OCI-LY1 (cell line): Measurements from ENCODE around the gene LAPTM5.
A peak's percentile ranks its signal among the peaks of the same experiment; 100 is the strongest.

Experiments
- H2AFZ ChIP-seq: fragments of 200-600 bp; sonication (generic), shearing (Covaris generic); 2 replicates; pipeline ENCODE4 v1.6.0; 2014; ENCODE audit warnings: antibody characterized with exemption, mild to moderate bottlenecking, low read length
- H3F3A ChIP-seq: fragments of 200-600 bp; sonication (generic), shearing (Covaris generic); 2 replicates; pipeline ENCODE4 v1.6.0; 2014; ENCODE audit warnings: mild to moderate bottlenecking, antibody characterized with exemption, low read length, moderate library complexity; ENCODE audit not compliant: insufficient read depth
- H3K27ac ChIP-seq: fragments of 200-600 bp; sonication (generic); 2 replicates; pipeline ENCODE4 v1.5.1; 2014; ENCODE audit warnings: low read length, mixed run types, mild to moderate bottlenecking, low read depth; ENCODE audit not compliant: poor library complexity, severe bottlenecking
- H3K27me3 ChIP-seq: fragments of 200-600 bp; sonication (generic); 2 replicates; pipeline ENCODE4 v1.6.0; 2014; ENCODE audit warnings: antibody characterized with exemption, mild to moderate bottlenecking, low read length, moderate library complexity; ENCODE audit not compliant: insufficient read depth
- H3K36me3 ChIP-seq: fragments of 200-600 bp; sonication (generic); 2 replicates; pipeline ENCODE4 v1.6.1; 2014; ENCODE audit warnings: mild to moderate bottlenecking, antibody characterized with exemption, low read length, moderate library complexity, mixed read lengths; ENCODE audit not compliant: insufficient read depth
- H3K4me1 ChIP-seq: fragments of 200-600 bp; sonication (generic); 2 replicates; pipeline ENCODE4 v1.5.1; 2014; ENCODE audit warnings: mild to moderate bottlenecking, low read length, moderate library complexity; ENCODE audit not compliant: insufficient read depth, severe bottlenecking
- H3K4me2 ChIP-seq: fragments of 200-600 bp; sonication (generic), shearing (Covaris generic); 2 replicates; pipeline ENCODE4 v1.6.1; 2014; ENCODE audit warnings: low read length
- H3K4me3 ChIP-seq: fragments of 200-600 bp; sonication (generic); 2 replicates; pipeline ENCODE4 v1.5.1; 2014; ENCODE audit warnings: low read length, low read depth, mild to moderate bottlenecking, mixed read lengths; ENCODE audit not compliant: poor library complexity, severe bottlenecking
- H3K79me2 ChIP-seq: fragments of 200-600 bp; shearing (Covaris generic); 2 replicates; pipeline ENCODE4 v1.6.1; 2016; ENCODE audit warnings: mixed run types, low read length, mixed read lengths; ENCODE audit not compliant: insufficient read depth
- H3K9ac ChIP-seq: fragments of 200-600 bp; sonication (generic), shearing (Covaris generic); 2 replicates; pipeline ENCODE4 v1.6.1; 2014; ENCODE audit warnings: mild to moderate bottlenecking, low read length, mixed read lengths
- H3K9me2 ChIP-seq: fragments of 200-600 bp; sonication (generic), shearing (Covaris generic); 2 replicates; pipeline ENCODE4 v1.6.1; 2014; ENCODE audit warnings: low read depth, mild to moderate bottlenecking, low read length, mixed read lengths
- H3K9me3 ChIP-seq: fragments of 200-600 bp; shearing (Covaris generic); 2 replicates; pipeline ENCODE4 v1.6.1; 2014; ENCODE audit warnings: low read length, mixed read lengths
- H4K20me1 ChIP-seq: fragments of 200-600 bp; sonication (generic), shearing (Covaris generic); 2 replicates; pipeline ENCODE4 v1.6.0; 2016; ENCODE audit warnings: mild to moderate bottlenecking, low read length; ENCODE audit not compliant: insufficient read depth
- CTCF ChIP-seq: fragments of 200-600 bp; sonication (generic), shearing (Covaris generic); IDR thresholded peaks from 2 replicates; pipeline ENCODE4 v1.5.1; 2017; ENCODE audit warnings: mild to moderate bottlenecking, antibody characterized with exemption, low read length, moderate library complexity, mixed read lengths
- EZH2 ChIP-seq: fragments of 200-600 bp; sonication (generic), shearing (Covaris generic); IDR thresholded peaks from 2 replicates; pipeline ENCODE4 v1.8.0; 2017; ENCODE audit warnings: borderline replicate concordance, mixed run types, mild to moderate bottlenecking, antibody characterized with exemption, low read length, moderate library complexity, mixed read lengths

Gene LAPTM5

DNA sequence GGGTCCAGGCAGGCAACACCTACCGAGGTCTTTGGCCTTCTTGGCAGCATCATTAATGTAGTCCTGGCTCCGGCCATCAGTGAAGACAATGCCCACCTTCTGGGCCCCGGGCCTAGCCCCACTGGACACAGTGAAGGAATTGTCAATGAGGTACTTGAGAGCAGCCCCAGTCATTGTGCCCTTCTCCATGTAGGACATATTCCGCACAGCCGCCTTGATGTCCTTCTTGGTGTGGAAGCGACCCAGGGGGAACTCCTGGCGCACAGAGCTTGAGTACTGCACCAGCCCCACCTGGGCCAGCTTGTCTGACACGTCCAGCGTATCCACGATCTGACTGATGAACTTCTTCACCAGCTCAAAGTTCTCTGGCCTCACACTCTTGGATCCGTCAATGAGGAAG, 41.7 kb downstream of the LAPTM5 start:
- Histone ChIP-seq H3K27ac (no peak overlapping the region), H3K27me3 (no peaks in the 10 kb centered on the region), H3F3A (no peaks in the 10 kb centered on the region), H3K9me3 (peaks cover 4% of the 10 kb centered on the region; the same call in 1 of the 2 replicates), H4K20me1 (no peaks in the 10 kb centered on the region), H3K9ac (no peak overlapping the region), H3K36me3 (no peaks in the 10 kb centered on the region), H3K4me1 (peaks cover 5% of the 10 kb centered on the region), H3K4me2 (no peak overlapping the region), H3K79me2 (no peaks in the 10 kb centered on the region), H3K9me2 (no peaks in the 10 kb centered on the region), H3K4me3 (no peak overlapping the region), H2AFZ (no peak overlapping the region)
- TF ChIP-seq EZH2, result no peak
- no peak for TF ChIP-seq CTCF

GRCh38 chr1:30715216-30715615, 42.4 kb downstream of the LAPTM5 start:
- peaks cover 4% of the 10 kb centered on the region; the same call in 1 of the 2 replicates for H3K9me3 ChIP-seq
- H3K79me2 ChIP-seq, result no peaks in the 10 kb centered on the region
- H3K27me3 ChIP-seq, result no peaks in the 10 kb centered on the region
- no peaks in the 10 kb centered on the region for H3F3A ChIP-seq
- no peaks in the 10 kb centered on the region for H3K36me3 ChIP-seq
- TF ChIP-seq EZH2 (no peak), CTCF (peak; percentile 54)
- no peak overlapping the region for H3K9ac ChIP-seq
- H2AFZ ChIP-seq, result no peak overlapping the region
- H3K4me2 ChIP-seq, result no peak overlapping the region
- no peaks in the 10 kb centered on the region for H4K20me1 ChIP-seq
- no peak overlapping the region for H3K27ac ChIP-seq
- peaks cover 5% of the 10 kb centered on the region for H3K4me1 ChIP-seq
- no peak overlapping the region for H3K4me3 ChIP-seq
- H3K9me2 ChIP-seq, result no peaks in the 10 kb centered on the region

- Histone ChIP-seq H3K9ac (no peak overlapping the region), H3K36me3 (no peaks in the 10 kb centered on the region), H4K20me1 (no peaks in the 10 kb centered on the region), H3K27ac (no peak overlapping the region), H3K27me3 (no peaks in the 10 kb centered on the region), H3K9me3 (peaks cover 4% of the 10 kb centered on the region; the same call in 1 of the 2 replicates), H3K79me2 (no peaks in the 10 kb centered on the region), H3K9me2 (no peaks in the 10 kb centered on the region), H2AFZ (no peak overlapping the region), H3K4me3 (no peak overlapping the region), H3F3A (no peaks in the 10 kb centered on the region), H3K4me2 (no peak overlapping the region), H3K4me1 (peaks cover 5% of the 10 kb centered on the region)
- TF ChIP-seq EZH2, result no peak
- no peak for TF ChIP-seq CTCF
Measured at GRCh38 chr1:30714536-30715090, 43.0 kb downstream of the LAPTM5 start.
